Lung (tissue), 12 donors: ENCODE measurements around the gene MAN2B2. TPM values are rescaled to one million over a fixed set of nuclear protein-coding genes. Genes with fewer than 3 reads are reported as not detected.
A peak's percentile ranks its signal among the peaks of the same experiment; 100 is the strongest.

Experiments
- ATAC-seq: fragments of 200-7000 bp; cut with Tn5 transposase; one replicate; pipeline ENCODE4 v1.9.1; 2020; ENCODE audit warnings: moderate number of reproducible peaks; ENCODE audit not compliant: insufficient read depth, low FRiP score
- DNase-seq, 3 donors: peaks; one replicate each; pipeline ENCODE4 v3.0.0-alpha.2; 2013 to 2017
- H3K27ac ChIP-seq, 2 donors: one replicate each; pipeline ENCODE4 v1.5.1; 2013; ENCODE audit warnings: mild to moderate bottlenecking in 2 of 2, moderate library complexity in 2 of 2, control low read depth in 1 of 2, inconsistent platforms in 1 of 2, low read depth in 1 of 2, low read length in 1 of 2
- H3K27me3 ChIP-seq, 3 donors: one replicate each; pipeline ENCODE4 v1.5.1; 2013; ENCODE audit warnings: low read length in 2 of 3; ENCODE audit not compliant: control insufficient read depth in 3 of 3, insufficient read depth in 3 of 3
- H3K36me3 ChIP-seq, 4 donors: one replicate each; pipeline ENCODE4 v1.5.1; 2013; ENCODE audit warnings: low read length in 4 of 4, mild to moderate bottlenecking in 1 of 4, moderate library complexity in 1 of 4; ENCODE audit not compliant: control insufficient read depth in 4 of 4, insufficient read depth in 4 of 4
- H3K4me1 ChIP-seq, 5 donors: one replicate each; pipeline ENCODE4 v1.5.1; 2013; ENCODE audit warnings: low read length in 5 of 5, mild to moderate bottlenecking in 2 of 5, moderate library complexity in 1 of 5; ENCODE audit not compliant: control insufficient read depth in 5 of 5, insufficient read depth in 5 of 5
- H3K4me3 ChIP-seq: one replicate; pipeline ENCODE4 v1.5.1; 2013; ENCODE audit warnings: mild to moderate bottlenecking, control low read depth, moderate library complexity
- H3K9ac ChIP-seq, 2 donors: one replicate each; pipeline ENCODE4 v1.5.1; 2013; ENCODE audit warnings: low read length in 2 of 2, control low read depth in 1 of 2; ENCODE audit not compliant: insufficient read depth in 1 of 2
- H3K9me3 ChIP-seq, 4 donors: one replicate each; pipeline ENCODE4 v1.5.1; 2013; ENCODE audit warnings: low read length in 3 of 4, mild to moderate bottlenecking in 1 of 4, moderate library complexity in 1 of 4; ENCODE audit not compliant: control insufficient read depth in 4 of 4, insufficient read depth in 3 of 4
- WGBS, 2 donors: extraction: QIAGEN DNeasy Blood & Tissue Kit; methylation state at CpG; one replicate each; pipeline ENCODE4 v1.1.7; 2013; 5-methylcytosine and 5-hydroxymethylcytosine counted together
- polyA plus RNA-seq, 2 donors: library from polyadenylated mRNA; stranded (reverse); fragments of 200-250 nt; gene quantifications; one replicate each; pipeline ENCODE4 v1.2.1, GENCODE V29; 2013
- total RNA-seq, 2 donors: library from RNA; depleted of rRNA in 1 of 2; stranded (reverse); fragments of >200 nt in 1 of 2; gene quantifications; one replicate each; pipeline ENCODE4 v1.2.1, GENCODE V29; 2014 to 2021
- TF ChIP-seq, protein P1 (sequence below): IDR thresholded peaks from 2 replicates; pipeline ENCODE4 v1.5.1; 2012; ENCODE audit warnings: mild to moderate bottlenecking; ENCODE audit errors: control extremely low read depth, extremely low read depth
- donor health status: control.
- donor health status: control.
- donor health status: Bipolar disorder and iron deficiency.
- donor health status: healthy.
- donor health status: DM: yes; HTN: yes; CAD: no.

MAN2B2 gene
- total and polyA plus RNA-seq, 4 donors = 6.5 to 36.1 (median 16.5) TPM

DNA sequence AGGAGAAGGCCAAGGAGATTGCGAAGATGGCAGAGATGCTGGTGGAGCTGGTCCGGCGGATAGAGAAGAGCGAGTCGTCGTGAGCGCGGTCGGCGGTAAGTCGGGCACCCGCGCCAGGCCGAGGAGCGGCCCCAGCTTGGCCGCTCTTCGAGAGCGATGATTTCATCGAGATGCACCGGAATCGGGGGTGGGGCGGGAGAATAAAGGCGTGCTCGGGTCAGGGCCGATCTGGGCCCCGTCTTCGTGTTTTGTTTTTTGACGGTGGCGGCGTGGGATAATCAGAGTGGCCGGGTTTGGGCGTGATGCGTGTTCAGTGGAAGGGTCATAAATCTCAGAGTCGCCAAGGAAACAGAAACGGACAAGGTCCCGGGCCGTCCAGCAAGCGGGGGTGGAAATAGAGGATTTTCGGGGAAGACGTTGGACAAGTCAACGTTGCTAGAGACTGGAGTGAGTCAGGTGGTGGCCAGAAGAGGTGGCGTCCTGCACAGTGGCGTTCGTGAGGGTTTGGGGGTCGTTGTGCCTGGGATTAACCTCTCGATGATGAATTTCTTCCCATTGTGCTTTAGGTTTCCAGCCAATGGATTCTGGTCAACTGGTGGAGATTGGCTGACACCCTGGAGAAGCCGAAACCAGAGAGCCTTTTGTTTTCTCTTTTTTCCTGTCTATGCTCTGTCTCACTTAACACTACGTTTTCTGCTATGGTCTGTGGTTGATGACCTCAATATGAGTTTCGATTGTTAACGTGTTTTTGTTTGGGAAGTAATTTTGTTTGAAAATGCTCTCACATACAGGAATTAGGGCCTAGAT is 66.4 kb downstream of the MAN2B2 start:
- peak overlapping the region; percentile 98 to 100 for H3K9ac ChIP-seq
- peaks cover 6 to 22% (median 18%) of the 10 kb centered on the region in 5 donors for H3K4me1 ChIP-seq
- TF ChIP-seq, protein P1, sequence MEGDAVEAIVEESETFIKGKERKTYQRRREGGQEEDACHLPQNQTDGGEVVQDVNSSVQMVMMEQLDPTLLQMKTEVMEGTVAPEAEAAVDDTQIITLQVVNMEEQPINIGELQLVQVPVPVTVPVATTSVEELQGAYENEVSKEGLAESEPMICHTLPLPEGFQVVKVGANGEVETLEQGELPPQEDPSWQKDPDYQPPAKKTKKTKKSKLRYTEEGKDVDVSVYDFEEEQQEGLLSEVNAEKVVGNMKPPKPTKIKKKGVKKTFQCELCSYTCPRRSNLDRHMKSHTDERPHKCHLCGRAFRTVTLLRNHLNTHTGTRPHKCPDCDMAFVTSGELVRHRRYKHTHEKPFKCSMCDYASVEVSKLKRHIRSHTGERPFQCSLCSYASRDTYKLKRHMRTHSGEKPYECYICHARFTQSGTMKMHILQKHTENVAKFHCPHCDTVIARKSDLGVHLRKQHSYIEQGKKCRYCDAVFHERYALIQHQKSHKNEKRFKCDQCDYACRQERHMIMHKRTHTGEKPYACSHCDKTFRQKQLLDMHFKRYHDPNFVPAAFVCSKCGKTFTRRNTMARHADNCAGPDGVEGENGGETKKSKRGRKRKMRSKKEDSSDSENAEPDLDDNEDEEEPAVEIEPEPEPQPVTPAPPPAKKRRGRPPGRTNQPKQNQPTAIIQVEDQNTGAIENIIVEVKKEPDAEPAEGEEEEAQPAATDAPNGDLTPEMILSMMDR = no peak
- whole genome bisulfite sequencing, 2 donors = 1 to 2% methylated on average over 50 of the region's 50 CpGs
- peak; percentile 60 for ATAC-seq
- peak; percentile 49 to 65 (median 56) for DNase-seq
- H3K36me3 ChIP-seq = peaks cover 2 to 19% (median 12%) of the 10 kb centered on the region in 4 donors
- no peaks in the 10 kb centered on the region for H3K9me3 ChIP-seq
- H3K4me3 ChIP-seq = peak overlapping the region; percentile 93
- H3K27ac ChIP-seq = peak overlapping the region; percentile 92 to 96
- H3K27me3 ChIP-seq = no peaks in the 10 kb centered on the region

DNA sequence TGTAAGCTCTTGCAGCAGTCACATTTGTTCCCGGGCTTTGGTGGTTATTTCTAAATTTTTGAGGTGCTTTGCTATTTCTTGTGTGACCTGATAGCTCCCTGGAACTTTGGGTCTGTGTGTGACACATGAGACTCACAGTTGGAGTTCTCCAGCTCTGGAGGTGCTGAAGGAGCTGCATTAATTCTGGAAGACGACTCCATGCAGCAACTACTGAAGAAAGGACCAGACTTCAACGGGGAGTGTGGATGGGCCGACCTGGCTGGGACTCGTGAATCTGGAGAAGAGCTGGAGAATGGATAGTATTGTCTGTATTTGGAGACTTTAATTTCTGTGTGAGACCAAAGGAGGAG is 67.0 kb downstream of the MAN2B2 start:
- no peak for ATAC-seq
- 52 to 71% methylated on average over 5 of the region's 5 CpGs for WGBS, 2 donors
- Histone ChIP-seq H3K36me3 (peaks cover 2 to 19% (median 12%) of the 10 kb centered on the region in 4 donors), H3K27ac (peak overlapping the region; percentile 37 to 92), H3K27me3 (no peaks in the 10 kb centered on the region), H3K9ac (peak overlapping the region; percentile 98 to 100), H3K9me3 (no peaks in the 10 kb centered on the region), H3K4me1 (peaks cover 6 to 22% (median 18%) of the 10 kb centered on the region in 5 donors), H3K4me3 (peak overlapping the region; percentile 93)
- TF ChIP-seq, protein P1 = no peak
- no peak for DNase-seq

DNA sequence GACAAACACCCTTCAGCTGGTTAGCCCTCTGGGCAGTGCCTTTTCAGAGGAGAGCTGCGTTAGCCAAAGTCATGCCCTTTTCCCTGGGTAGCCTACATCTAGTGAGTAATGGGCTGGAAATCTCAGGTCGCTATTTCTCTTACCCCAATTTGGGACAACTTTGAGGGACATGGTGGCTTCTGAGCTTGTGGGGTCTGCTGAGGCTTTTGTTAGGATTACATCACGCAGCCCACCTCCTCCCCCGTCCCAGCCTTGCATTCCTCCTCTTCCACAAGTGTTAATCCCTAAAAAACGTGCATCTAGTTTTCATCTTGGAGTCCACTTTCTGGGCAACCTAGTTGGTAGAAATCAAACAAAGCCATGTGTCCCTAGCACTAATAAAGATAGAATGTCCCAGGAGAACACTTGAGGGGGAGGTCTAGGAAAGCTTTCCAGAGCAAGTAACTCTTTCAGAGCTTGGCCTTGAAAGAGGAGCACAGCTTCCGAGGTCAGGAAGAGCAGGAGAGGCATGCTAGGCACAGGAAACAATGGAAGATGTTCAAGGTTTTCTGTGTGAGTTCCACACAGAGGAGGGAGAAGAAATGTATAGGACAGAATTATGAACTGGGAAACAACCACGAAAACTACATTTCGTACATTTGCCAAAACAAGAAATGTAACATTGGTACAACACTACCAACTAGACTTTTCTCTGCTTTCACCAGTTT is 68.3 kb downstream of the MAN2B2 start:
- TF ChIP-seq, protein P1 = no peak
- Histone ChIP-seq H3K4me3 (no peak overlapping the region), H3K4me1 (peaks cover 6 to 22% (median 18%) of the 10 kb centered on the region in 5 donors), H3K36me3 (peaks cover 2 to 19% (median 12%) of the 10 kb centered on the region in 4 donors), H3K9ac (no peak overlapping the region), H3K9me3 (no peaks in the 10 kb centered on the region), H3K27me3 (no peaks in the 10 kb centered on the region), H3K27ac (peak overlapping the region in 1 of 2 donors; percentile 7)
- ATAC-seq (no peak), DNase-seq (no peak)
- WGBS, 2 donors = 86 to 90% methylated on average over 8 of the region's 8 CpGs
